RWPE1 (cell line): Measurements from ENCODE around the gene FAM76A.

ENCODE experiments used
- CTCF ChIA-PET: fragments of 350-600 bp; sonication (Branson Sonifier 250); formaldehyde crosslinking; extraction: SDS; loops from one replicate; lab custom pipeline; 2021; lab: Yijun Ruan, JAX
- POLR2A ChIA-PET: fragments of 400-600 bp; formaldehyde crosslinking; extraction: SDS; loops from one replicate; lab custom pipeline; 2020; ENCODE audit warnings: antibody characterized with exemption; ENCODE audit not compliant: low non-redundant PET; lab: Yijun Ruan, JAX
- DNase-seq: peaks from one replicate; pipeline ENCODE4 v3.0.0; 2012; ENCODE audit warnings: low spot score
- H3K27ac ChIP-seq: fragments of 450-650 bp; 2 replicates; pipeline ENCODE4 v1.5.1; 2017
- TF ChIP-seq, protein P1 (sequence below): fragments of 450-650 bp; conservative IDR thresholded peaks from 2 replicates; pipeline ENCODE4 v1.5.1; 2017; ENCODE audit warnings: low read depth, mild to moderate bottlenecking

FAM76A gene

DNA sequence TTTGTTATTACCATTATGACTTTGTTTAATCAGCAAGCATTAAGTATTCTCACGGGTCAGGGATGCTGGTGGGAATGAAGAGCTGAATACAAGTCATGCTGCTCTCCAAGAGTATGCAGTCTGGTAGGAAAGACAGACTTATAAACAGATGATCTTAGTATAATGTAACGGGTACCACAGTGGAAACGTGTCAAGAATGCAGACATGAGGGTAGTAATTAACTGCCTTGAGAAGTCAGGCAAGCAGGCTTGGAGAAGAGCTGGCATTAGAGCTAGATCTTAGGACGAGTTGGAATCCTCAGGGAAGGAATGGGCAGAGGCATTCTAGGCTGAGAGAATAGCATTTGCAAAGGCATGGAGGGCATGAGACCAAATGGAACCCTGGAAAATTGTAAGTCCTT is 19.7 kb downstream of the FAM76A start:
- no peak for DNase-seq
- CTCF ChIA-PET, result interaction anchor here (0.6 to 0.9 kb wide), 2 partner anchors 24 to 26 kb away, joined by 3 to 4 read pairs; no protein-coding TSS in a partner anchor
- no peak overlapping the region for H3K27ac ChIP-seq
- POLR2A ChIA-PET, result no interaction called here
- TF ChIP-seq, protein P1, sequence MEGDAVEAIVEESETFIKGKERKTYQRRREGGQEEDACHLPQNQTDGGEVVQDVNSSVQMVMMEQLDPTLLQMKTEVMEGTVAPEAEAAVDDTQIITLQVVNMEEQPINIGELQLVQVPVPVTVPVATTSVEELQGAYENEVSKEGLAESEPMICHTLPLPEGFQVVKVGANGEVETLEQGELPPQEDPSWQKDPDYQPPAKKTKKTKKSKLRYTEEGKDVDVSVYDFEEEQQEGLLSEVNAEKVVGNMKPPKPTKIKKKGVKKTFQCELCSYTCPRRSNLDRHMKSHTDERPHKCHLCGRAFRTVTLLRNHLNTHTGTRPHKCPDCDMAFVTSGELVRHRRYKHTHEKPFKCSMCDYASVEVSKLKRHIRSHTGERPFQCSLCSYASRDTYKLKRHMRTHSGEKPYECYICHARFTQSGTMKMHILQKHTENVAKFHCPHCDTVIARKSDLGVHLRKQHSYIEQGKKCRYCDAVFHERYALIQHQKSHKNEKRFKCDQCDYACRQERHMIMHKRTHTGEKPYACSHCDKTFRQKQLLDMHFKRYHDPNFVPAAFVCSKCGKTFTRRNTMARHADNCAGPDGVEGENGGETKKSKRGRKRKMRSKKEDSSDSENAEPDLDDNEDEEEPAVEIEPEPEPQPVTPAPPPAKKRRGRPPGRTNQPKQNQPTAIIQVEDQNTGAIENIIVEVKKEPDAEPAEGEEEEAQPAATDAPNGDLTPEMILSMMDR, result no peak

DNA sequence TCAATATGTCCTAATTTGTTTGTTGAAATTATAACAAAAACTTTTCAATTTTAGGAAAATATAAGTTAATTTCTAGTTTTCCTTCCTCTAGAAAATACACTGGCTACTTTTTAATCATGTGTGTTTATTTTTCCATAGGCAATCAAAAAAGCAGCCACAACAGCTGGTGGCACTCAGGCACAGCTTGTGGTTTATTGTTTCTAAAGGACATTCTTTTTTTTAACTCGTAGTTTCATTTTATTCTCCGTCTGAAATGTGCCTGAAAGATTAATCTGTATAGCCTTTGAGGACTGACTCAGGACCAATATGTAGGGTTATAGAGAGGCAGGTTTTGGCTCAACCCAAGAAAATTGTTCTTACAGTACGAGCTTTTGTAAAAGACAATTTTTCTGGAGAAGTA is 26.6 kb downstream of the FAM76A start:
- DNase-seq, result no peak
- POLR2A ChIA-PET, result no interaction called here
- H3K27ac ChIP-seq, result no peak overlapping the region
- TF ChIP-seq, protein P1, result no peak
- CTCF ChIA-PET, result interaction anchor here (0.7 to 1.0 kb wide), 2 partner anchors 8 to 333 kb away, joined by 3 to 7 read pairs; no protein-coding TSS in a partner anchor

DNA sequence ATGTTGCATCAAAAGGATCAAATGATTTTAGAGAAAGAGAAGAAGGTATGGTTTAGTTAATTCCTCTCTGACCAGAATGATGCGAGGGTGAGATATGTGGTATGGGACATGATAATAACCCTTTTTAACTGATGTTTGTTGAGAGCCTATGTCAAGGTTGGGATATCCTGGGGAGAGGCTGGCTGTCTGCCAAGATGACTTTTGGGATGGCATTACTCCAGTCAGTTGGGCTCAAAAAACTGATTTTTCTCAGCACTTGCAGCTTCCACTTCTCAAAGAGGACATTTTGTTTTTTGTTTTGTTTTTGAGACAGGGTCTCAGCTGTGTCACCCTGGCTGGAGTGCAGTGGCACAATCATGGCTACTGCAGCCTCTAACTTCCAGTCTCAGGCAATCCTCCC is 29.5 kb downstream of the FAM76A start:
- CTCF ChIA-PET, result interaction anchor here (0.6 to 0.7 kb wide), 2 partner anchors 8 to 41 kb away, joined by 3 to 5 read pairs; no protein-coding TSS in a partner anchor
- POLR2A ChIA-PET, result no interaction called here
- DNase-seq, result no peak
- TF ChIP-seq, protein P1, result no peak
- no peak overlapping the region for H3K27ac ChIP-seq

DNA sequence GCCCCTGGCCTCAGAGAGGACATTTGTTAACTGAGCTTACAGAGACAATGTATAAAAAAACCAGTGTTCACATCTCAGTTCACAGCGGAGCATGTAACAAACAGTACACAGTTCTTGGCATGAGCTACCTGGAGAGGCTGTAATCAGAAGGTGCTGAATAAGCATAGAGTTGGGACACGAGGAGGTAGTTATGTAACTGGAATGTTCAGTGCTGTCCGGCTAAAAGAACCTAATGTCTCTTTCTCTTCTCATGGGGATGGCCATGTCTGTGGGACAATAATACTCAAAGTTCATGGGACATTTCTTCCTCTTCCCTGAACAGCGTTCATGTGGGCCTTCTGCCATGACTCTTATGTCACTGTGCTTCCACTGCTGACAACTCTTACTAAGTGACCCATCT is 30.1 kb downstream of the FAM76A start:
- H3K27ac ChIP-seq, result no peak overlapping the region
- TF ChIP-seq, protein P1, result no peak
- DNase-seq, result no peak
- ChIA-PET CTCF (interaction anchor here (0.6 kb wide), 2 partner anchors 40 to 1946 kb away, joined by 3 to 5 read pairs; no protein-coding TSS in a partner anchor), POLR2A (no interaction called here)

DNA sequence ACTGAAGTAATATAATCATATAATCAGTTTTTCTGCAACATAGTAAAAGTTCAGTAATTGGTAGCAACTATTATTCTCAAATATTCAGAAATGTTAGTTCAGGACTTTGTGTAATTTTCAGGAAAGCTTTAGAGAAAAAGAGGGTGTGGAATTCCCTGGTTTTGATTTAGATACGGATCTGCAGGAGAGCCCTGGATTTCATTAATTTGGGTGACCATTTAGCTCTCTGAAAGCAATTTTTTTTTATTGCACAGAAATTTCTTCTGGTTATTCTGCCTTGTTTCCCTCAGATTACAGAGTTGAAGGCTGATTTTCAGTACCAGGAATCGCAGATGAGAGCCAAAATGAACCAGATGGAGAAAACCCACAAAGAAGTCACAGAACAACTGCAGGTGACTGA is 33.5 kb downstream of the FAM76A start:
- ChIA-PET POLR2A (no interaction called here), CTCF (interaction anchor here (0.6 kb wide), 1 partner anchor 11 kb away, joined by 3 read pairs; no protein-coding TSS in a partner anchor)
- TF ChIP-seq, protein P1, result no peak
- H3K27ac ChIP-seq, result no peak overlapping the region
- no peak for DNase-seq

DNA sequence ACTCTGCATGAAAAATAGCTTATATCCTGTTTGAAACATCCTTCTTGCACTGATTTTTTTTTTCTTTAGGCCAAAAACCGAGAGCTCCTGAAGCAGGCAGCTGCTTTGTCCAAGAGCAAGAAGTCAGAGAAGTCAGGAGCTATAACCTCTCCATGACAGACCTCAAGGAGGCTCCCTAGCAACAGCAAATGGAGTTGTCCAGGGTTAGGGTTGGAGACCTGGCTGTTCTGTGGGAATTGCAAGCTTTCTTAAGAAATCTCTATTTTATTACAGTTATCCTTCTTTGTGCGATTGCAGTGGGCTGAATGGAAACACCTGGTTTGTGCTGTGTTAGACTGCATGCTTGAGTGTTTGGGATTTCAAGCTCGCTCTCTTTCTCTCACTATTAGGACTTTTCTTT is 34.7 kb downstream of the FAM76A start:
- CTCF ChIA-PET, result interaction anchor here (0.6 kb wide), 1 partner anchor 152 kb away, joined by 4 read pairs; no protein-coding TSS in a partner anchor
- TF ChIP-seq, protein P1, result no peak
- no peak for DNase-seq
- POLR2A ChIA-PET, result no interaction called here
- no peak overlapping the region for H3K27ac ChIP-seq
